Ascending aorta (tissue), 2 donors: ENCODE measurements around the gene FGGY. TPM values are rescaled to one million over a fixed set of nuclear protein-coding genes. Genes with fewer than 3 reads are reported as not detected.

ENCODE experiments used
- DNase-seq, 2 donors: peaks; one replicate each; pipeline ENCODE4 v3.0.0-alpha.2; 2019; ENCODE audit warnings: low spot score in 2 of 2
- H3K27ac ChIP-seq, 2 donors: fragments of 200-600 bp; sonication (generic); one replicate each; pipeline ENCODE4 v1.5.1; 2016 to 2017; ENCODE audit warnings: mild to moderate bottlenecking in 1 of 2
- H3K27me3 ChIP-seq: fragments of 200-600 bp; sonication (generic); one replicate; pipeline ENCODE4 v1.5.1; 2017
- H3K36me3 ChIP-seq, 2 donors: fragments of 200-600 bp; sonication (generic); one replicate each; pipeline ENCODE4 v1.5.1; 2016
- H3K4me1 ChIP-seq, 2 donors: fragments of 200-600 bp; sonication (generic); one replicate each; pipeline ENCODE4 v1.5.1; 2016 to 2017; ENCODE audit warnings: mild to moderate bottlenecking in 1 of 2
- H3K4me3 ChIP-seq, 2 donors: fragments of 200-600 bp; sonication (generic); one replicate each; pipeline ENCODE4 v1.5.1; 2016 to 2017; ENCODE audit warnings: mild to moderate bottlenecking in 1 of 2
- H3K9me3 ChIP-seq, 2 donors: fragments of 200-600 bp; sonication (generic); one replicate each; pipeline ENCODE4 v1.5.1; 2016
- CTCF ChIP-seq, 3 experiments: fragments of 200-600 bp in 2 of 3; fragments of 450-650 bp in 1 of 3; sonication (generic) in 2 of 3; IDR thresholded peaks; one replicate each; pipeline ENCODE4 v1.5.1; 2016 to 2019; ENCODE audit warnings: antibody characterized with exemption in 3 of 3, mild to moderate bottlenecking in 1 of 3, moderate library complexity in 1 of 3
- intact Hi-C: fragments of 100-400 bp; cut with DNase I; formaldehyde crosslinking; loops from one replicate; pipeline ENCODE4 v1.15.1; 2023
- total RNA-seq: library from RNA; depleted of rRNA; stranded (reverse); fragments of >200 nt; gene quantifications from one replicate; pipeline ENCODE4 v1.1.0, GENCODE V29; 2016

The FGGY gene
- total RNA-seq, 1 donor from 2014 or later: 7.0 TPM

GRCh38 chr1:59302871-59303270 is 6.0 kb downstream of the FGGY start:
- DNase-seq: no peak
- Histone ChIP-seq H3K27ac (no peak overlapping the region), H3K4me3 (no peak overlapping the region), H3K27me3 (no peaks in the 10 kb centered on the region), H3K9me3 (peaks cover 6 to 13% of the 10 kb centered on the region in 2 donors), H3K4me1 (peaks cover 4 to 5% of the 10 kb centered on the region in 2 donors), H3K36me3 (no peaks in the 10 kb centered on the region)
- intact Hi-C loops: no loop called here
- TF ChIP-seq CTCF (IDR thresholded peaks at IDR 0.05): no peak

DNA sequence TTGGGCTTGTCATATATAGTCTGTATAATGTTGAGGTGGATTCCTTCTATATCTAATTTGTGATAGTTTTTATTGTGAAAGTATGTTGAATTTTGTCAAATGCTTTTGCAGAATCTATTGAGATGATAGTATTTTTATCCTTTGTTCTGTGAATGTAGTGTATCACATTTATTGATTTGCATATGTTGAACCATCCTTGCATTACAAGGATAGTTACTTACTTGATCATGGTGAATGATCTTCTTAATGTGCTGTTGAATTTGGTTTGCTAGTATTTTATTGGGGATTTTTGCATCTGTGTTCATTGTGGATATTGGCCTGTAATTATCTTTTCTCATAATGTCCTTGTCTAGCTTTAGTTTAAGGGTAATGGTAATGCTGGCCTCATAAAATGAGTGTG is 8.3 kb downstream of the FGGY start:
- Histone ChIP-seq H3K4me3 (no peak overlapping the region), H3K4me1 (no peaks in the 10 kb centered on the region), H3K36me3 (no peaks in the 10 kb centered on the region), H3K27me3 (no peaks in the 10 kb centered on the region), H3K9me3 (peaks cover 6 to 13% of the 10 kb centered on the region in 2 donors), H3K27ac (no peak overlapping the region)
- no peak for DNase-seq
- no peak for TF ChIP-seq CTCF (IDR thresholded peaks at IDR 0.05)
- intact Hi-C loops: no loop called here

- H3K27ac ChIP-seq: no peak overlapping the region
- H3K36me3 ChIP-seq: no peaks in the 10 kb centered on the region
- no peak for TF ChIP-seq CTCF (IDR thresholded peaks at IDR 0.05)
- H3K9me3 ChIP-seq: peaks cover 6 to 13% of the 10 kb centered on the region in 2 donors
- H3K4me3 ChIP-seq: no peak overlapping the region
- intact Hi-C loops: no loop called here
- DNase-seq: no peak
- no peaks in the 10 kb centered on the region for H3K4me1 ChIP-seq
- no peaks in the 10 kb centered on the region for H3K27me3 ChIP-seq
Measured at GRCh38 chr1:59307591-59307990, 10.7 kb downstream of the FGGY start.

GRCh38 chr1:59308839-59309238 is 11.9 kb downstream of the FGGY start:
- no peaks in the 10 kb centered on the region for H3K4me1 ChIP-seq
- peaks cover 6 to 13% of the 10 kb centered on the region in 2 donors for H3K9me3 ChIP-seq
- H3K4me3 ChIP-seq: no peak overlapping the region
- no peak overlapping the region for H3K27ac ChIP-seq
- intact Hi-C loops: no loop called here
- no peaks in the 10 kb centered on the region for H3K36me3 ChIP-seq
- H3K27me3 ChIP-seq: no peaks in the 10 kb centered on the region
- no peak for DNase-seq
- no peak for TF ChIP-seq CTCF (IDR thresholded peaks at IDR 0.05)

- H3K27ac ChIP-seq: no peak overlapping the region
- no peaks in the 10 kb centered on the region for H3K4me1 ChIP-seq
- no peak overlapping the region for H3K4me3 ChIP-seq
- intact Hi-C loops: no loop called here
- H3K27me3 ChIP-seq: no peaks in the 10 kb centered on the region
- no peak for TF ChIP-seq CTCF (IDR thresholded peaks at IDR 0.05)
- no peak for DNase-seq
- peaks cover 6 to 13% of the 10 kb centered on the region in 2 donors for H3K9me3 ChIP-seq
- no peaks in the 10 kb centered on the region for H3K36me3 ChIP-seq
Measured at GRCh38 chr1:59309392-59309791, 12.5 kb downstream of the FGGY start.
